GM15510 (cell line): Measurements from ENCODE around the gene FBLIM1.

ENCODE experiments used
- POLR2A ChIP-seq: IDR thresholded peaks from 3 replicates; pipeline ENCODE4 v1.6.1; 2011; ENCODE audit warnings: borderline replicate concordance; ENCODE audit not compliant: insufficient read length; ENCODE audit errors: extremely low read depth

Gene FBLIM1

DNA sequence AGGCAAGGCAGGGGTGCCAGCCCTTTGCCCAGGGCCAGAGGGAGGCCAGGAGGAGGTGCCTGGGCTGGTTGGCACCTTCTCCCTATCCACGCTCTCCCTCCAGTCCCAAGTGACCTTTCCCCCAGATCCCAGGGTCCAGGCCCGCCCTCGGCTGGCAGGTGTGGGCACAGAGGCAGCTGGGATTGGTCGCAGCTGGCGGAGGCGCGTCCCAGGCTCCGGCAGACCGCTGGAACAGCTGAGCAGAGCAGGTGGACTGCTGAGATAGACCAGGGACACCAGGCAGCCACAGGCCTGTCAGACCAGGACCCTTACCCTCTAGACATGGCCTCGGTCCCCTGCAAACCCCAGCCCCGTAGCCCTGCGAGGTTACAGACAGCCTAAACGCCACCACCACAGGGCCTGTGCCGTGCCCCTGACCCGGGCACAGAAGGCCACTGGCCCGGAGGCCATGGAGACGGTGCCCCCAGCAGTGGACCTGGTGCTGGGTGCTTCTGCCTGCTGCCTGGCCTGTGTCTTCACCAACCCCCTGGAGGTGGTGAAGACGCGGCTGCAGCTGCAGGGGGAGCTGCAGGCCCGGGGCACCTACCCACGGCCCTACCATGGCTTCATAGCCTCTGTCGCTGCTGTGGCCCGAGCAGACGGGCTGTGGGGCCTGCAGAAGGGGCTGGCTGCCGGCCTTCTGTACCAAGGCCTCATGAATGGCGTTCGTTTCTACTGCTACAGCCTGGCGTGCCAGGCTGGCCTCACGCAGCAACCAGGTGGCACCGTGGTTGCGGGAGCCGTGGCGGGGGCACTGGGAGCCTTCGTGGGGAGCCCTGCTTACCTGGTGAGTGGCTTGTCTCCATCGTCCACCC, 22.3 kb upstream of the FBLIM1 start, which contains the start of gene SLC25A34:
TSS of gene SLC25A34 (plus strand) at position 221 of the 854 bp plus-strand sequence. CDS start at position 449, 228 bp downstream.
- TF ChIP-seq POLR2A = no peak

DNA sequence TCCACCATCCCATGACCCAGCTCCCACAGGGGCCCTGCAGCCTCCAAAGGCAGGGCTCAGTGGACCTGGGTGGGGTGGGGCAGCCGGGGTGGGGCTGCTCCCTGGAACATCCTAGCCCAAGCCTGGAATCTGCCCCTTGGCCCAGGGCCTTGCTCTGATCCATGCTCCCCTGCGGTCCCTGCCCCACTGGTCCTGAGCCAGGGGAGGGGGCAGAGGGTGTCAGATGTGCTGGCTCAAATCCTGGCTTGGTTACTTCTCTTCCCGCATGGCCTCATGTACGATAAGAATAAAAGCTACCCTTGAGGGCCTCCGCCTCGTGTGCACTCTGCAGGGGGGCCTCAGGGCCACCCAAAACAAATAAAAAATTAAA, 21.7 kb upstream of the FBLIM1 start:
- TF ChIP-seq POLR2A = no peak

GRCh38 chr1:15737324-15738319, 21.0 kb upstream of the FBLIM1 start:
- TF ChIP-seq POLR2A = no peak

- no peak for TF ChIP-seq POLR2A
Observed at GRCh38 chr1:15738416-15739113, 20.0 kb upstream of the FBLIM1 start.

- TF ChIP-seq POLR2A = no peak
Observed at GRCh38 chr1:15739259-15739658, 19.3 kb upstream of the FBLIM1 start.

DNA sequence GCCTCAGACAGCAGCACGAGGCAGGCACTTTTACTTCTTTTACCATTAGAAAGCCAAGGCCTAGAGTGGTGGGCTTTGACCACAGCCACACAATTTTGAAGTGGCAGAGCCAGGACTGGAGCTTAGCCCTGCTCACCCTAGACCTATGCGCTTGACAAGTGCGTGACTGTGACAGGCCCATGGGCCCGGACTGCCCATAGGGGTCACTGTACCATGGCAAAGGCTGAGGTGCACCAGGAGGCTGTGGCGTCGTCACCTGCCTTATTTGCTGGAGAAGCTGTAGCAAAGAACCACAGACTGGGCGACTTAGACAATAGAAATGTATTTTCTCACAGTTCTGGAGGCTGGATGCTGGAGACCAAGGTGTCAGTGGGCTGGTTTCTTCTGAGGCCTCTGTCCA, 18.9 kb upstream of the FBLIM1 start:
- no peak for TF ChIP-seq POLR2A

GRCh38 chr1:15740924-15741850, 17.4 kb upstream of the FBLIM1 start:
- no peak for TF ChIP-seq POLR2A

- TF ChIP-seq POLR2A = no peak
Observed at GRCh38 chr1:15742339-15742801, 16.2 kb upstream of the FBLIM1 start, which contains the start of gene TMEM82. Gene TMEM82 (plus strand): TSS chr1:15742499. CDS start chr1:15742560, 61 bp downstream.

GRCh38 chr1:15744122-15744679, 14.4 kb upstream of the FBLIM1 start:
- no peak for TF ChIP-seq POLR2A

GRCh38 chr1:15747378-15747777, 11.2 kb upstream of the FBLIM1 start:
- TF ChIP-seq POLR2A = no peak

- TF ChIP-seq POLR2A = no peak
Observed at GRCh38 chr1:15748264-15748663, 10.3 kb upstream of the FBLIM1 start.

- TF ChIP-seq POLR2A = no peak
Observed at GRCh38 chr1:15748690-15749398, 9.8 kb upstream of the FBLIM1 start.
